Loucy (cell line): Measurements from ENCODE around the gene EPYC.

Experiments used
- EZH2phosphoT487 ChIP-seq: fragments of 200-600 bp; IDR thresholded peaks from 2 replicates; pipeline ENCODE4 v1.6.1; 2018; ENCODE audit warnings: antibody characterized with exemption, mild to moderate bottlenecking, moderate library complexity, borderline replicate concordance
- TF ChIP-seq, protein P1 (sequence below): fragments of 200-600 bp; sonication (generic); conservative IDR thresholded peaks from 2 replicates; pipeline ENCODE4 v1.5.1; 2014; ENCODE audit warnings: mild to moderate bottlenecking, antibody characterized with exemption, low read length

DNA sequence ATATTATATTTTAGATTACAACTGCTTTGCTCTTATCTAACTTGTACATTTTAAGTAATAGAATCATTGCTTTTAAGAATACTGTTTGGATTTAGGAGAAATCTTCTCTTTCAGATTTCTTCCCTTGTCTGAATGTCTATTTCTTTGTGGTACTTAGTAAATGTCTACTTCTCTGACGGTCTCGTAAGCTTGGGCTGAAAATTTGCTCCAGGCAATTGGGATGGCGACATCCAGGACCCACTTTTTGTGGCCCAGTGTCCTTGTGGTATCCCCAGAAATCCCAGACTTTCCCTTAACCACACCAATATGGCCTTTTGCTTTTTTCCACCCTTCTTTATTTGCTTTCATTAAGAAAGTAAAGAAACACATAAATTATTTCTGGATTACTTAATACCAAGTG, 25.8 kb downstream of the EPYC start:
- TF ChIP-seq, protein P1, sequence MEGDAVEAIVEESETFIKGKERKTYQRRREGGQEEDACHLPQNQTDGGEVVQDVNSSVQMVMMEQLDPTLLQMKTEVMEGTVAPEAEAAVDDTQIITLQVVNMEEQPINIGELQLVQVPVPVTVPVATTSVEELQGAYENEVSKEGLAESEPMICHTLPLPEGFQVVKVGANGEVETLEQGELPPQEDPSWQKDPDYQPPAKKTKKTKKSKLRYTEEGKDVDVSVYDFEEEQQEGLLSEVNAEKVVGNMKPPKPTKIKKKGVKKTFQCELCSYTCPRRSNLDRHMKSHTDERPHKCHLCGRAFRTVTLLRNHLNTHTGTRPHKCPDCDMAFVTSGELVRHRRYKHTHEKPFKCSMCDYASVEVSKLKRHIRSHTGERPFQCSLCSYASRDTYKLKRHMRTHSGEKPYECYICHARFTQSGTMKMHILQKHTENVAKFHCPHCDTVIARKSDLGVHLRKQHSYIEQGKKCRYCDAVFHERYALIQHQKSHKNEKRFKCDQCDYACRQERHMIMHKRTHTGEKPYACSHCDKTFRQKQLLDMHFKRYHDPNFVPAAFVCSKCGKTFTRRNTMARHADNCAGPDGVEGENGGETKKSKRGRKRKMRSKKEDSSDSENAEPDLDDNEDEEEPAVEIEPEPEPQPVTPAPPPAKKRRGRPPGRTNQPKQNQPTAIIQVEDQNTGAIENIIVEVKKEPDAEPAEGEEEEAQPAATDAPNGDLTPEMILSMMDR = no peak
- no peak for TF ChIP-seq EZH2phosphoT487
